ENCODE measurements around the gene SPTBN5.

The SPTBN5 gene

DNA sequence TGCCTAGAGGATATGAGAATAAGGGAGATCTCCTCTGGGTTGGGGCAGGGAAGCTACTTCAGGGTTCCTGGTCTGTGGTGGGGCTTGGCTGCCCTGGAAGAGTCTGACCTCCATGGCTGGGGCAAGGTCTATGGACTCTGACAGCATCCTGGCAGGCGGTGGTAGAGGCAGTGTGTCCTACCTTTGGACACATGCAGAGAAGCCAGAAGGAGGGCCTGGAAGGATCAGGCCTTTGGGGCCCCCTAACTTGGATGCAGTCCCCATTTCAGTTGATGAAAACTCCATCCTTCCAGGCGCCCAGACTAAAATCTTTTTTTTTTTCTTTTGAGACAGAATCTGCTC is 10.4 kb downstream of the SPTBN5 start:
- Histone ChIP-seq H3K27me3 (ENCODE audit: control insufficient read depth in 1 of 2, insufficient read depth in 1 of 2, low read length in 2 of 2) (peaks cover 6 to 44% of the 10 kb centered on the region in 2 experiments), H2BK120ac (ENCODE audit: low read depth, low read length) (no peak overlapping the region), H2BK5ac (ENCODE audit: low read depth, low read length, poor library complexity, severe bottlenecking) (no peak overlapping the region), H3K9me3 (ENCODE audit: control insufficient read depth, low read length) (no peaks in the 10 kb centered on the region), H3K14ac (ENCODE audit: low read length in 2 of 2) (no peak overlapping the region), H4K8ac (ENCODE audit: low read length) (no peak overlapping the region), H3K4ac (ENCODE audit: low read depth in 1 of 2, low read length in 2 of 2) (no peak overlapping the region), H3K4me1 (ENCODE audit: control insufficient read depth, insufficient read depth, low read depth, low read length) (peaks cover 26% of the 10 kb centered on the region), H2BK12ac (ENCODE audit: low read length in 2 of 2) (no peak overlapping the region), H3K36me3 (ENCODE audit: control insufficient read depth in 1 of 2, insufficient read depth in 2 of 2, low read depth in 1 of 2, low read length in 2 of 2) (peaks cover 0 to 56% of the 10 kb centered on the region in 2 experiments), H3K4me2 (ENCODE audit: low read length, poor library complexity, severe bottlenecking) (no peak overlapping the region), H2AK5ac (ENCODE audit: low read length, severe bottlenecking) (no peak overlapping the region), H4K91ac (ENCODE audit: low read length) (no peak overlapping the region), H3K18ac (ENCODE audit: low read depth in 1 of 2, low read length in 2 of 2) (no peak overlapping the region), H3K23ac (ENCODE audit: low read length in 2 of 2) (no peak overlapping the region), H3K27ac (ENCODE audit: low read length, poor library complexity, severe bottlenecking) (no peak overlapping the region), H2BK15ac (ENCODE audit: low read depth, poor library complexity, severe bottlenecking) (no peak overlapping the region), H3K9ac (ENCODE audit: low read length) (no peak overlapping the region), H3K4me3 (ENCODE audit: insufficient read depth in 1 of 2, low read depth in 1 of 2, low read length in 2 of 2) (no peak overlapping the region), H3K79me1 (replicated peaks; ENCODE audit: low read length, poor library complexity, severe bottlenecking) (no peaks in the 10 kb centered on the region), H2AFZ (ENCODE audit: low read depth, low read length) (no peak overlapping the region)
- DNase-seq = no peak
- WGBS = 98% methylated on average over 2 of the region's 2 CpGs

GRCh38 chr15:41882689-41883483 is 11.0 kb downstream of the SPTBN5 start:
- Histone ChIP-seq H2AK5ac (ENCODE audit: low read length, severe bottlenecking) (no peak overlapping the region), H3K4me1 (ENCODE audit: control insufficient read depth, insufficient read depth, low read depth, low read length) (peaks cover 26% of the 10 kb centered on the region)

DNA sequence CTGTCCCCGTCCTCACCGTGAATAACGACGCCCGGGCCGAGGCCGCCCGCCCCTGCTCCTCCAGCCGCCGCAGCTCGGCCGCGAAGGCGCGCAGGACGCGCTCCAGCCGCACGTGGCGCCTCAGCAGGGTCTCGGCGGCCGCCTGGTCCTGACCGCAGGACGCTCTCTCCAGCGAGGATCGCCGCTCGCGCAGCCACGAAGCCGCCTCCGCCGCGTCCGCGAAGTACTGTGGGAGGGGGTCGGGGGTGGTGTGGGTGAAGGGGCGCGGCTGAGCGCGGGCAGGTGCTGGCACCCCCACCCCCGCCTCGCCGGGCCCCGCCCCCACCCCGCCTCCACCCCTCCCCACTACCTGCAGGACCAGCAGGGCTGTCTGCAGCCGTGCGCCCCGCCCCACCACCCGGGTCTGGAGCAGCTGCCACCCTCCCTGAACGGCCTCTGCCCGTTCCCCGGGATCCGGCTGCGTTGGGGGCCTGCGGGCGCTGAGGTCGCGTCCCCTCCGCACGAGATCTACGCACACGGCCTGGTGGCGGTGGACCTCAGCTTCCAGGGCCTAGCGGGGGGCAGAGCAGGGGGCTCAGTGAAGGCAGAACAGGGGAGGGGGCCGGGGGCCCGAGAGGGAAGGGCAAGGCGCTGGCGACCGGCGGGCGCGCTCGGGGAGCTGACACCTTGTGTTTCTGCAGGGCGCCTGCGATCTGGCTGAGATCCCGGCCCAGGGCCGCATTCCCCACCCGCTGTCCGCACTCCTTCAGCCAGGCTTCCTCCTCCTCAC is 11.7 kb downstream of the SPTBN5 start:
- Histone ChIP-seq H3K4me3 (ENCODE audit: insufficient read depth in 1 of 2, low read depth in 1 of 2, low read length in 2 of 2) (peak overlapping the region in 1 of 2 experiments; percentile 18), H3K4me1 (ENCODE audit: control insufficient read depth, insufficient read depth, low read depth, low read length) (peaks cover 26% of the 10 kb centered on the region), H3K4ac (ENCODE audit: low read depth in 1 of 2, low read length in 2 of 2) (no peak overlapping the region), H2AFZ (ENCODE audit: low read depth, low read length) (peak overlapping the region; percentile 32), H3K23ac (ENCODE audit: low read length in 2 of 2) (no peak overlapping the region), H2BK15ac (ENCODE audit: low read depth, poor library complexity, severe bottlenecking) (no peak overlapping the region), H3K18ac (ENCODE audit: low read depth in 1 of 2, low read length in 2 of 2) (peak overlapping the region in 1 of 2 experiments; percentile 29), H2BK5ac (ENCODE audit: low read depth, low read length, poor library complexity, severe bottlenecking) (no peak overlapping the region), H2BK12ac (ENCODE audit: low read length in 2 of 2) (no peak overlapping the region), H4K8ac (ENCODE audit: low read length) (no peak overlapping the region), H3K27me3 (ENCODE audit: control insufficient read depth in 1 of 2, insufficient read depth in 1 of 2, low read length in 2 of 2) (peaks cover 6 to 42% of the 10 kb centered on the region in 2 experiments), H2BK120ac (ENCODE audit: low read depth, low read length) (no peak overlapping the region), H3K4me2 (ENCODE audit: low read length, poor library complexity, severe bottlenecking) (peak overlapping the region; percentile 45), H3K27ac (ENCODE audit: low read length, poor library complexity, severe bottlenecking) (no peak overlapping the region), H3K14ac (ENCODE audit: low read length in 2 of 2) (no peak overlapping the region), H4K91ac (ENCODE audit: low read length) (no peak overlapping the region), H3K36me3 (ENCODE audit: control insufficient read depth in 1 of 2, insufficient read depth in 2 of 2, low read depth in 1 of 2, low read length in 2 of 2) (peaks cover 0 to 60% of the 10 kb centered on the region in 2 experiments), H3K79me1 (replicated peaks; ENCODE audit: low read length, poor library complexity, severe bottlenecking) (no peaks in the 10 kb centered on the region), H3K9ac (ENCODE audit: low read length) (no peak overlapping the region), H2AK5ac (ENCODE audit: low read length, severe bottlenecking) (no peak overlapping the region), H3K9me3 (ENCODE audit: control insufficient read depth, low read length) (no peaks in the 10 kb centered on the region)
- WGBS = 10% methylated on average over 36 of the region's 81 CpGs
- DNase-seq = no peak

More at GRCh38 chr15:41882689-41883483, 11.0 kb downstream of the SPTBN5 start:
- Histone ChIP-seq H2BK12ac (ENCODE audit: low read length in 2 of 2) (no peak overlapping the region), H2AFZ (ENCODE audit: low read depth, low read length) (no peak overlapping the region), H3K79me1 (replicated peaks; ENCODE audit: low read length, poor library complexity, severe bottlenecking) (no peaks in the 10 kb centered on the region), H4K91ac (ENCODE audit: low read length) (no peak overlapping the region), H3K4me3 (ENCODE audit: insufficient read depth in 1 of 2, low read depth in 1 of 2, low read length in 2 of 2) (no peak overlapping the region), H3K27me3 (ENCODE audit: control insufficient read depth in 1 of 2, insufficient read depth in 1 of 2, low read length in 2 of 2) (peaks cover 6 to 44% of the 10 kb centered on the region in 2 experiments), H2BK120ac (ENCODE audit: low read depth, low read length) (no peak overlapping the region), H2BK5ac (ENCODE audit: low read depth, low read length, poor library complexity, severe bottlenecking) (no peak overlapping the region), H3K4me2 (ENCODE audit: low read length, poor library complexity, severe bottlenecking) (peak overlapping the region; percentile 45), H3K23ac (ENCODE audit: low read length in 2 of 2) (no peak overlapping the region), H4K8ac (ENCODE audit: low read length) (no peak overlapping the region), H3K36me3 (ENCODE audit: control insufficient read depth in 1 of 2, insufficient read depth in 2 of 2, low read depth in 1 of 2, low read length in 2 of 2) (peaks cover 0 to 60% of the 10 kb centered on the region in 2 experiments), H3K27ac (ENCODE audit: low read length, poor library complexity, severe bottlenecking) (no peak overlapping the region), H3K4ac (ENCODE audit: low read depth in 1 of 2, low read length in 2 of 2) (no peak overlapping the region), H2BK15ac (ENCODE audit: low read depth, poor library complexity, severe bottlenecking) (no peak overlapping the region), H3K9ac (ENCODE audit: low read length) (no peak overlapping the region), H3K18ac (ENCODE audit: low read depth in 1 of 2, low read length in 2 of 2) (no peak overlapping the region), H3K14ac (ENCODE audit: low read length in 2 of 2) (no peak overlapping the region), H3K9me3 (ENCODE audit: control insufficient read depth, low read length) (no peaks in the 10 kb centered on the region)
- DNase-seq = no peak
- 68% methylated on average over 14 of the region's 14 CpGs for WGBS

DNA sequence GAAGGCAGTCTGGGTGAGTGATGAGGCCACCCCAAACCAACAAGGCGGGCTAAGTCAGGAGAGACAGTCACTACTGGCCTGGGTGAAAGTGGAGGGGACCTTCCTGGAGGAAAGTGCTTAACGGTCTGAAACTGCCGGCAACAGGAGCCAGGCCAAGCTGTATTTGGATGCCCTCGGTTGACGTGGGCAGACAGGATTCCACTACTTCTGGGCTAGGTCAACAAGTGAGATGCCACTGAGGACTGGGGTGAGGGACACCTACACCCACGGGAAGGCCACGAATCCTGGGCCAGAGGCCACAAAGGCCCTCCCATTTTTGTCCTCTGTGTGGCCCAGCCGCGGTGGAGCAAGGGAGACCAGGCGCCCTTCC is 12.3 kb downstream of the SPTBN5 start:
- H3K27me3 ChIP-seq (ENCODE audit: control insufficient read depth in 1 of 2, insufficient read depth in 1 of 2, low read length in 2 of 2) = peaks cover 6 to 47% of the 10 kb centered on the region in 2 experiments
- 49% methylated on average over 10 of the region's 10 CpGs for WGBS
- H3K4me3 ChIP-seq (ENCODE audit: insufficient read depth in 1 of 2, low read depth in 1 of 2, low read length in 2 of 2) = peak overlapping the region in 1 of 2 experiments; percentile 18

More for the DNA sequence above, 12.3 kb downstream of the SPTBN5 start:
- no peak overlapping the region for H3K23ac ChIP-seq (ENCODE audit: low read length in 2 of 2)
- peaks cover 26% of the 10 kb centered on the region for H3K4me1 ChIP-seq (ENCODE audit: control insufficient read depth, insufficient read depth, low read depth, low read length)
- no peak overlapping the region for H2AK5ac ChIP-seq (ENCODE audit: low read length, severe bottlenecking)
- no peaks in the 10 kb centered on the region for H3K79me1 ChIP-seq (replicated peaks; ENCODE audit: low read length, poor library complexity, severe bottlenecking)
- H3K27ac ChIP-seq (ENCODE audit: low read length, poor library complexity, severe bottlenecking) = no peak overlapping the region
- H2BK5ac ChIP-seq (ENCODE audit: low read depth, low read length, poor library complexity, severe bottlenecking) = no peak overlapping the region
- H3K9me3 ChIP-seq (ENCODE audit: control insufficient read depth, low read length) = no peaks in the 10 kb centered on the region
- H3K18ac ChIP-seq (ENCODE audit: low read depth in 1 of 2, low read length in 2 of 2) = peak overlapping the region in 1 of 2 experiments; percentile 11
- no peak for DNase-seq
- H2BK12ac ChIP-seq (ENCODE audit: low read length in 2 of 2) = no peak overlapping the region
- no peak overlapping the region for H3K14ac ChIP-seq (ENCODE audit: low read length in 2 of 2)
- H3K9ac ChIP-seq (ENCODE audit: low read length) = no peak overlapping the region
- no peak overlapping the region for H2BK120ac ChIP-seq (ENCODE audit: low read depth, low read length)
- H2AFZ ChIP-seq (ENCODE audit: low read depth, low read length) = peak overlapping the region; percentile 32
- H3K4ac ChIP-seq (ENCODE audit: low read depth in 1 of 2, low read length in 2 of 2) = no peak overlapping the region
- H3K4me2 ChIP-seq (ENCODE audit: low read length, poor library complexity, severe bottlenecking) = no peak overlapping the region
- no peak overlapping the region for H4K91ac ChIP-seq (ENCODE audit: low read length)
- peaks cover 0 to 60% of the 10 kb centered on the region in 2 experiments for H3K36me3 ChIP-seq (ENCODE audit: control insufficient read depth in 1 of 2, insufficient read depth in 2 of 2, low read depth in 1 of 2, low read length in 2 of 2)
- H4K8ac ChIP-seq (ENCODE audit: low read length) = no peak overlapping the region
- H2BK15ac ChIP-seq (ENCODE audit: low read depth, poor library complexity, severe bottlenecking) = no peak overlapping the region
